Muscle of leg (tissue), 11 donors: ENCODE data around the gene UBAP2. TPM values are rescaled to one million over a fixed set of nuclear protein-coding genes. Genes with fewer than 3 reads are reported as not detected.

Source experiments
- DNase-seq: peaks from one replicate; pipeline ENCODE4 v3.0.0; 2013
- H3K27ac ChIP-seq: one replicate; pipeline ENCODE4 v1.5.1; 2013; ENCODE audit warnings: mild to moderate bottlenecking, low read length, control low read depth
- H3K27me3 ChIP-seq: one replicate; pipeline ENCODE4 v1.6.1; 2013; ENCODE audit warnings: low read length; ENCODE audit not compliant: control insufficient read depth, insufficient read depth
- H3K36me3 ChIP-seq: one replicate; pipeline ENCODE4 v1.6.1; 2013; ENCODE audit warnings: low read length; ENCODE audit not compliant: control insufficient read depth, insufficient read depth
- H3K4me1 ChIP-seq: one replicate; pipeline ENCODE4 v1.6.1; 2013; ENCODE audit warnings: low read length; ENCODE audit not compliant: control insufficient read depth, insufficient read depth
- H3K4me3 ChIP-seq: one replicate; pipeline ENCODE4 v1.5.1; 2013; ENCODE audit warnings: low read length, control low read depth
- H3K9me3 ChIP-seq: replicated peaks from 2 replicates; pipeline ENCODE4 v1.6.1; 2013; ENCODE audit warnings: low read depth, low read length; ENCODE audit not compliant: control insufficient read depth
- WGBS: methylation state at CpG from one replicate; pipeline ENCODE4 v1.1.5; 2013; ENCODE audit warnings: missing lambda C conversion rate; ENCODE audit not compliant: insufficient coverage; 5-methylcytosine and 5-hydroxymethylcytosine counted together
- polyA plus RNA-seq, 8 donors: library from polyadenylated mRNA; unstranded; fragments of 120-200 nt; gene quantifications; one replicate each; pipeline versions ENCODE4 v1.2.1 to v1.2.3, GENCODE V29; 2013; ENCODE audit warnings: inconsistent platforms in 1 of 8, low replicate concordance in 1 of 8; ENCODE audit not compliant: insufficient read length in 8 of 8, insufficient read depth in 1 of 8
- total RNA-seq: library from RNA; stranded (reverse); fragments of 120-200 nt; gene quantifications from one replicate; pipeline ENCODE4 v1.2.4, GENCODE V29; 2013

Gene UBAP2
- total and polyA plus RNA-seq, 9 donors, result 51.4 to 89.8 (median 65.6) TPM

DNA sequence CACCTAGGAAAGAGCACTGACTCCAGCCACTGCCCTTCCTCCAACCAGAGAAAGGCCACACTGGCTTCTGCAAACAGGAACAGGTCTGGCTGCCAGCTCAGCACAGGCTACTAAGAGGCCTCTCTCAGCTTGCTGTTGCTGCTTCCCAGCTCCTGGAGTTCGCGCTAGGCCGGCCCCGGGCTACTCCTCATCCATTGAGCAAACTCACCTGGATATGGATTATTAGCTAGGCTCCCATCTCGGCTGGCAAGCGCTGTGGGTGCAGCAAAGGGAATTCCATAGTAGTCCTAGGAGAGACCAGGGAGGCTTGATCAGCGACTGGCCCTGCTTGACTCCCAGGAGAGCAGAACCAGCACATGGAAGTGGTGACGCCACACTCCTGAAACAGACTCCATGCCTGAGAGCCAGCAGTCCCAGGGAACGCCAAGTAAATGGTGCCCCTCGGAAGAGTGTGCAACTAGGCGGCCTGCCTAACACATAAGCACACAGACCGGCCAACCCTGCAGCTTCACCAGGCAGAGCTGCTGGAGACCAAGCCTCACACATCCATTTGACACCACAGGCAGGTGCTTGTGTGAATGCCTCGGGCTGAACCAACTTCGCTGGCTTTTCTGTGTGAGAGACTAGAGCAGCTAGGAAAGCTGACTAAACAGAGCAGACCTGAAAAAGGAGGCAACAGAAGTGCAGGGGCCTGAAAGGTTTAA, 124.5 kb downstream of the UBAP2 start:
- 81% methylated on average over 10 of the region's 14 CpGs for WGBS
- Histone ChIP-seq H3K9me3 (no peaks in the 10 kb centered on the region), H3K27ac (no peak overlapping the region), H3K4me1 (peaks cover 3% of the 10 kb centered on the region), H3K36me3 (peaks cover 94% of the 10 kb centered on the region), H3K4me3 (no peak overlapping the region), H3K27me3 (no peaks in the 10 kb centered on the region)
- no peak for DNase-seq

DNA sequence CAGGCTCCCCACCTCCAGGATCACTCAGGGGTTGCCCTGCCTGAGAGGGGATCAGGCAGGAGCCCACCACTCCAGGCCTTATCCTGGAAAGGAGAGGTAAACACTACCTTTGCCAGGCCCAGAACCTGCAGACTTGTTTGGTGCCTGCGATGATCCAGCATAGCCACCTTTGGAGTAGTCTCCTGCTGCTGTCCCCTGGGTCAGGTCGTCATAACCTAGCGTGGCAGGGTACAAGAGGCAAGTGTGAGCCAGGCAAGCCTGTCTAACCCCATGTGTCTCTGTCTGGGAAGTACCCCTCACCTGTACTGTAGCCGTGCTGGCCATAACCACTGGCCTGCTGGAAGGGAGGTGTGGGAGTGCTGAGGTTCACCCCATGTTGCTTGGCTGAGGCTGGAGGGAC, 125.6 kb downstream of the UBAP2 start:
- Histone ChIP-seq H3K36me3 (peaks cover 95% of the 10 kb centered on the region), H3K27me3 (no peaks in the 10 kb centered on the region), H3K4me3 (no peak overlapping the region), H3K4me1 (peaks cover 3% of the 10 kb centered on the region), H3K9me3 (no peaks in the 10 kb centered on the region), H3K27ac (no peak overlapping the region)
- 87% methylated on average over 4 of the region's 4 CpGs for WGBS
- DNase-seq, result no peak

DNA sequence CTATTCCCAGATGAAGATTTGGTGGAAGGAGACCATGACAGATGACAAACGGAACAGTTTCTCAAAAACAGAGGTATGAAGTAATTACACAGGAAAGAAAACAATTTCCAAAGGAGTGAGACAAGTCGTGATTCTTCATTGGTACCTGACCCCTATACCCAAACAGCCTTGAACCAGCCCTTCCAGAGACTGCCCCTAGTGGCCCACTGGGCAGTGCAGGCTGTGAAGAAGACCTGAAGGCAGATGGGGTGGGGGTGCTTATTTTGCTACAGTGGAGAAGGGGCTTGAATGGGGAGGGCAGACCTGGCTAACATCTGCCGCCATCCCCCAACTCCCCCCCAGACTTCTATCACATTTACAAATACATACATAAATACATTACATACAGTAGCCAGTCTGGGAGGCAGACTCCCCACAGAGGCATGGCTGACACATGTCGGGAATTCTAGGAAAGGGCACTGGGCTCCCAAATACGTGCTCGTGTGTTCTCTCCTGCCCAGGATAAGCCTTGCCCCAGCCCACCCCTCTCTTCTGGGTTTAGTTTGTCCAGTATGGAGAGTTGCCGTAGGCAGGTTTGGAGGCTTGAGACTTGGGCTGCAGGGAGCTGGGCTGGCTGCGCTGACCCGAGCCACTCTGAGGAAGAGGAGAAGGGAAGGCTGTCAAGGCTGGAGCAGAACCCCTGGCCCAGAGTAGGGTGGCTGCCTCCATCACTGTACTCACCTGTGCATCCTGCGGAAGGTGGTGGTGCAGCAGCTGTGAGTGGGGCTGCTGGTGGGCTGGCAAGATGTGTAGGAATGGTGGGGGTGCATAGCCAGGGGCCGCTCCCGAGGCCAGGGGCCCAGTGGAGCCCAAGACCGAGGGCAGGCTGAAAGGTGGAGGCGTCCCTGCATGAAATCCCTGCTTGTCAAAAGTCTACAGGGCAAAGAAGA, 126.5 kb downstream of the UBAP2 start:
- no peak for DNase-seq
- Histone ChIP-seq H3K27ac (no peak overlapping the region), H3K4me1 (peaks cover 3% of the 10 kb centered on the region), H3K36me3 (peaks cover 93% of the 10 kb centered on the region), H3K4me3 (no peak overlapping the region), H3K27me3 (no peaks in the 10 kb centered on the region), H3K9me3 (no peaks in the 10 kb centered on the region)
- 82% methylated on average over 8 of the region's 14 CpGs for WGBS

DNA sequence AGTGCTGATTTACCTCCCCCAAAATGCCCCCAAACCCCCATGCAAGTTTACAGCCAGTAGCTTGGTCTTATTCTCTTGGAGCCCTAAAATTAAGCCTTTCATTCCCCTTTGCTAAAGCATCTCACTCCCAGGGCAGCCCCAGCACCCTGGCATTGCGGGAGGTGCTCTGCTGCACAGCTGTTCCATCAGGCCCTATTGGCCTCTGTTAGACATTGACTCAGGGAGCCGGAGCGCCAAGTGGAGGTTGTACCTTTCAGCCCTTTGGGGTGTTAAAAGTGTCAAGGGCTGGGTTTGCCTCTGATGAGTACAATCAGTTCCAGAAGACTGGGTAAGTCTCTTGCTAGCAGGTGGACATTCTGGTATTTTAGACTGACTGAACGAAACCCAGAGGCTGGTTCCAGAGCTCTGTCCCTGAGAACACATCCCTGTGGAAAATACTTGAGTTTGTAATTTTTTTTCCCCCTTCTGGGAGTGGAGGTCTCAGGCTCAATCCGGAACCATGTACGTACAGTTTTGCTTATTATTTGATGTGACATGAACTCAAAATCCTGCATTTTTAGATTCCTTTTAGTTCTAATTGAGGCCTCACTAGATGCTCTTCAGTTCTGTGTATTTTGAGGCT, 129.3 kb downstream of the UBAP2 start:
- H3K9me3 ChIP-seq, result no peaks in the 10 kb centered on the region
- no peak overlapping the region for H3K27ac ChIP-seq
- H3K4me3 ChIP-seq, result no peak overlapping the region
- H3K27me3 ChIP-seq, result no peaks in the 10 kb centered on the region
- peaks cover 82% of the 10 kb centered on the region for H3K36me3 ChIP-seq
- DNase-seq, result no peak
- no CpG with 5 or more reads among the region's 6 CpGs for WGBS
- no peaks in the 10 kb centered on the region for H3K4me1 ChIP-seq

DNA sequence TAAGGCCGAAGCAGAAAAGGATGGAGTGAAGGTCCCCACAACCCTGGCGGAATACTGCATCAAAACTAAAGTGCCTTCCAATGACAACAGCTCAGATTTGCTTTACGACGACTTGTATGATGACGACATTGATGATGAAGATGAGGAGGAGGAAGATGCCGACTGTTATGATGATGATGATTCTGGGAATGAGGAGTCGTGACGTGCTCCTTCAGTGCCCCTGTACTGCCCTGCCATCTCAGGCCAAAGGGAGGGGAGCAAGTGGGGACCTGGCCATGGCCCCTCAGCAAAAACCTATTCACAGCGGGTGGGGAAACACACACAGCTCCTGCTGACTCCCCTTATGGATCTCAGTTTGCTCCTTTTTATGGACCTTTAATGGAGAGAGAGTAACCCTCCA, 131.7 kb downstream of the UBAP2 start:
- Histone ChIP-seq H3K4me1 (no peaks in the 10 kb centered on the region), H3K27ac (no peak overlapping the region), H3K27me3 (no peaks in the 10 kb centered on the region), H3K4me3 (no peak overlapping the region), H3K9me3 (no peaks in the 10 kb centered on the region), H3K36me3 (peaks cover 67% of the 10 kb centered on the region)
- WGBS, result 95% methylated on average over 4 of the region's 9 CpGs
- DNase-seq, result no peak

DNA sequence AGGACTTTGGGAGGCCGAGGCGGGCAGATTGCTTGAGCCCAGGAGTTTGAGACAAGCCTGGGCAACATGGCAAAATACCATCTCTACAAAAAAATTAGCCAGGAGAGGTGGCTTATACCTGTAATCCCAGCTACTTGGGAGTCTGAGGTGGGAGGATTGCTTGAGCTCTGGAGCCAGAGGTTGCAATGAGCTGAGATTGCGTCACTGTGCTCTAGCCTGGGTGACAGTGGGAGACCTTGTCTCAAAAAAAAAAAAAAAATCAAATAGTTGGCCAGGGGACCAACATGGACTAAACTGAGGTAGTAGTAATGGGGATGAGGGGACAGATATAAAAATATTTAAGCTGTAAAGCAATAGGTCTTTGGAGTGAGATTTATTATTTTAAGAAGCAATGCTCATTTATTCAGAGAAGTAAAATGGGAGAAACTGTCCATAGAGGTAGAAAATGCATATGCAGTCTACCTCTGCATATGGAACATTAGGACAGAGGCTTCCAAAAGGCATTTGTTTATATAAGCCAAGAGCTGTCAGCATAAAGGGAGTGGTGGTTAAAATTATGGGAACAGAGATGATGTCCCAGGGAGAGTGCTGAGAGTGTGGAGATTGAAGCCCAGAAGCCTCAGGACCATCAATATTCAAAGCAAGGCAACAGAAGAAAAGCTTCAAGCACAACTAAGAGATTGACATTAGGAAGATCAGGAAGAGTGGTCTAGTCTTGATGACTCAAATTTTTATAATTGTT, 133.6 kb downstream of the UBAP2 start:
- no peaks in the 10 kb centered on the region for H3K4me1 ChIP-seq
- peaks cover 50% of the 10 kb centered on the region for H3K36me3 ChIP-seq
- DNase-seq, result no peak
- no peak overlapping the region for H3K4me3 ChIP-seq
- 100% methylated on average over 1 of the region's 3 CpGs for WGBS
- H3K9me3 ChIP-seq, result no peaks in the 10 kb centered on the region
- H3K27ac ChIP-seq, result no peak overlapping the region
- H3K27me3 ChIP-seq, result no peaks in the 10 kb centered on the region

DNA sequence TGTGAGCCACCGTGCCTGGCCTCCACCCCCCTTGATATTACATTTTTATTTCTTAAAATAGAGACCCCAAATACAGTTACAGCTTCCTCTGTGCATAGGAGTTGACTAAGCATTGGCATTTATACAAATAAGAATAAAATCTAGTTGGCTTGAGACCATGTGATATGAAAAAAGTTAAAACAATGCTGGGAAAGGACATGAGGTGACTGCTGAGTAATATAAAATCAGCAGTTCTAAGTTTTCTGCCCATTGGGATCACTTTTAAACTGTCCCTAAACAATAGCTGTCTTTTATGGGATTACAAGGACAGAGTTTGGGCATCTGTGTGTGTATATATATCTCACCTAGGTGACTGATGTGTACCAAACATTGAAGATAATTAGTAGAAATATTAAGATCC, 135.1 kb downstream of the UBAP2 start:
- WGBS, result no CpG with 5 or more reads among the region's 1 CpG
- no peaks in the 10 kb centered on the region for H3K27me3 ChIP-seq
- no peaks in the 10 kb centered on the region for H3K9me3 ChIP-seq
- H3K4me3 ChIP-seq, result no peak overlapping the region
- H3K27ac ChIP-seq, result no peak overlapping the region
- DNase-seq, result no peak
- H3K36me3 ChIP-seq, result peaks cover 39% of the 10 kb centered on the region
- no peaks in the 10 kb centered on the region for H3K4me1 ChIP-seq

DNA sequence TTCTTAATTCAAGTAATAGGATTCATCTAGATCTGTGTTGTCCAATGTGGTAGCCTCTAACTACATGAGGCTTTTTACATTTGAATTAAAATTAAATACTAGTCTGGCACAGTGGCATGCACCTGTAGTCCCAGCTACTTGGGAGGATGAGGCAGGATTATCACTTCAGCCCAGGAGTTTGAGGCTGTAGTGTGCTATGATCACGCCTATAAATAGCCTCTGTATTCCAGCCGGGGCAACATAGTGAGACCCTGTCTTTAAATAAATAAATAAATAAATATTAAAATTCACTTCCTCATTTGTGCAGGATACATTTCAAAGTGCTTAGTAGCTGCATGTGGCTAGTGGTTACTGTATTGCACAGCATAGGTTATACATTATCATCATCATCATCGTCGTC, 139.9 kb downstream of the UBAP2 start:
- H3K27me3 ChIP-seq, result no peaks in the 10 kb centered on the region
- no peak overlapping the region for H3K27ac ChIP-seq
- no peak overlapping the region for H3K4me3 ChIP-seq
- H3K4me1 ChIP-seq, result no peaks in the 10 kb centered on the region
- no CpG with 5 or more reads among the region's 4 CpGs for WGBS
- no peaks in the 10 kb centered on the region for H3K9me3 ChIP-seq
- no peak for DNase-seq
- H3K36me3 ChIP-seq, result peaks cover 18% of the 10 kb centered on the region

DNA sequence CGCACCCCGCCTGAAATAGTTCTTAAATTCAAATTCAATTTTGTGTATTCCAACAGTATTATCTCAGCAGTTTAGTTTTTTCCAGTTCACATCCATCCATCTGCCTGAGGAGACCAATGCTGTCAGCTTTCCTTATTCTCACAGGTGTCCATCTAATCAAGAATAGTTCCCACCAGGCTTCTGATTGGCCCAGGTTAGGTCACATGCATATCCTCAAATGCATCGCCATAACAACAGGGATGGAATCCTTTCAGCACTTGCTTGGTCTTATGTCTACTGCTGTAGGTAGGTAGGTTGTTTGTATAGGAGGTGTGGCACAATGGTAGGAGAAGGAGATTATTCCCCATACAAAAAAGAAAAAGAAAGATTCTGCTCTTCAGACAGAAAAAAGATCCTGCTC, 140.6 kb downstream of the UBAP2 start:
- 100% methylated on average over 2 of the region's 3 CpGs for WGBS
- Histone ChIP-seq H3K27ac (no peak overlapping the region), H3K27me3 (no peaks in the 10 kb centered on the region), H3K9me3 (no peaks in the 10 kb centered on the region), H3K4me1 (no peaks in the 10 kb centered on the region), H3K4me3 (no peak overlapping the region), H3K36me3 (peaks cover 13% of the 10 kb centered on the region)
- DNase-seq, result no peak
